ENCODE data around the gene EIF2B5.
"Not testable (repeated sequence)": the region's sequence is repeated elsewhere in the genome, so short reads cannot be mapped to it uniquely, and the experiment has no call there.

Gene EIF2B5

DNA sequence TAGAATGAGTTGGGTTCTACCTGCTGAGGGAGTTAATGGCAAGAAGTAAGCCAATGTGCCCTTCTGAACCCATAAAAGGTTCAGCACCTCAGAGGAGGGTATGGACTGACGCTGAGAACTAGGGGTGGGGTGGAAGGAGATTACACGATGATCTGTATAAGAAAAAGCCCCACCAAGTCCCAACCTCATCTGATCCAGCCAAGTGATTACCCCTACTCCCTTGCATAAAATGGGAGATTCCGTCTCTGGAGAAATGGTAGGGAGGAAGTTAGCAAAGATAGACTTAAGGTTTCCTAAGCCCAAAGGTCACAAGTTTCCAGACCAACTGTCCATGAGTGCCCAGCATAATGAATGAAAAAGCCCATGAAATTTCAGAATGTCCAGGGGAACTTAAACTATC, 12.9 kb downstream of the EIF2B5 start:
- DNase-seq (ENCODE audit: low spot score), result no peak

DNA sequence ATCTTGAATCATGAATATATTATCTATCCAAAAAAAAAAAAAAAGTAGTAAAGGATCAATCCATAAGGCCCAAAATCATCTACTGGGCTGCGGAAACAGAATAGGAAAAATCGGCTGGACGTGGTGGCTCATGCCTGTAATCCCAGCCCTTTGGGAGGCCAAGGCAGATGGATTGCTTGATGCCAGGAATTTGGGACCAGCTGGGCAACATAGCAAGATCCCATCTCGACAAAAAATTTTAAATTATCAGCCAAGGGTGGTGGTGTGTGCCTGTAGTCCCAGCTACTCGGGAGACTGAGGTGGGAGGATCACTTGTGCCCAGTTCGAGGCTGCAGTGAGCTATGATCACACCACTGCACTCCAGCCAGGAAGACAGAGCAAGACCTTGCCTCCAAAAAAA, 14.0 kb downstream of the EIF2B5 start:
- no peak for DNase-seq (ENCODE audit: low spot score)

DNA sequence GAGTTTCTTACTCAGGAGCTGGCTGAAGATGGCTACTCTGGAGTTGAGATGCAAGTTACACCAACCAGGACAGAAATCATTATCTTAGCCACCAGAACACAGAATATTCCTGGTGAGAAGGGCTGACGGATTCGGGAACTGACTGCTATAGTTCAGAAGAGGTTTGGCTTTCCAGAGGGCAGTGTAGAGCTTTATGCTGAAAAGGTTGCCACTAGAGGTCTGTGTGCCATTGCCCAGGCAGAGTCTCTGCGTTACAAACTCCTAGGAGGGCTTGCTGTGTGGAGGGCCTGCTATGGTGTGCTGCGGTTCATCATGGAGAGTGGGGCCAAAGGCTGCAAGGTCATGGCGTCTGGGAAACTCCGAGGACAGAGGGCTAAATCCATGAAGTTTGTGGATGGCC, 14.6 kb downstream of the EIF2B5 start:
- DNase-seq (ENCODE audit: low spot score), result not testable (repeated sequence)

DNA sequence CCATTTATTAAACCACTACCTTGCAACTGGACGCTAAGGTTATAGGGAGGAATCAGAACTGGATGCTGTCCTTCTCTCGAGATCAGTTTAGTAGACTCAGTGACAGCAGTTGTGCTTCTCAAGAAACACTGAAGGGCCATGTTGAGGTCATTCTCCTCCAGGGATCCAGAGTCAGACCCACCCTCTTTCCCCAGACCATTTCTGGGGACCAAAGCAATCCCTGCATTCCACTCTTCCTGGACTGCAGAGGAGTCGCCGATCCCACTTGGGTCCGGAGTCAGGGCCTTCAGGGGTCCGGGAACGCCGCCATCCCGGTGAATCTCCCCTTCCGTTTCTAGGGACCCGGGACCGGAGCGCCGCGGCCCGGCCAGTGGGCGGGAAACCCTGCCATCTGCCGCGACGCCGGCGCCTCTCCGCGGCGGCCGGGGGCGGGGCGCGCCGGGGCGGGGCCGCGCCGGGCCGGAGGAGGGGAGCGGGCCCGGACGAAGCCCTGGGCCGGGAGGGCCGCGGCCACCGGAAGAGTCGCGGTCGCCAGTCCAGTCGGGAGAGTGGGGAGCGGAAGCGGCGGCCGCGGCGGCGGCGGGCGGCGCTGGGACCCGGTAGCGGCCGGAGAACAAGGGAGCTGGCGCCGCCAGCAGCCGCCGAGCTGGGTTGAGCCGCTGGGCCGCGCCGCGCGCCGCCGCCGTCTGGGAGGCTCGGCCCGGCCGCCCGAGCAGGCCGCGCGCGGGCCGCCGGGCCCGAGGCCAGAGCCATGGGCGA, 19.9 kb downstream of the EIF2B5 start, which contains the start of gene DVL3:
DVL3 (plus strand) TSS at position 493 of the 759 bp plus-strand sequence; CDS start at position 752, 259 bp downstream.
- peak; percentile 31 for DNase-seq (ENCODE audit: low spot score)

DNA sequence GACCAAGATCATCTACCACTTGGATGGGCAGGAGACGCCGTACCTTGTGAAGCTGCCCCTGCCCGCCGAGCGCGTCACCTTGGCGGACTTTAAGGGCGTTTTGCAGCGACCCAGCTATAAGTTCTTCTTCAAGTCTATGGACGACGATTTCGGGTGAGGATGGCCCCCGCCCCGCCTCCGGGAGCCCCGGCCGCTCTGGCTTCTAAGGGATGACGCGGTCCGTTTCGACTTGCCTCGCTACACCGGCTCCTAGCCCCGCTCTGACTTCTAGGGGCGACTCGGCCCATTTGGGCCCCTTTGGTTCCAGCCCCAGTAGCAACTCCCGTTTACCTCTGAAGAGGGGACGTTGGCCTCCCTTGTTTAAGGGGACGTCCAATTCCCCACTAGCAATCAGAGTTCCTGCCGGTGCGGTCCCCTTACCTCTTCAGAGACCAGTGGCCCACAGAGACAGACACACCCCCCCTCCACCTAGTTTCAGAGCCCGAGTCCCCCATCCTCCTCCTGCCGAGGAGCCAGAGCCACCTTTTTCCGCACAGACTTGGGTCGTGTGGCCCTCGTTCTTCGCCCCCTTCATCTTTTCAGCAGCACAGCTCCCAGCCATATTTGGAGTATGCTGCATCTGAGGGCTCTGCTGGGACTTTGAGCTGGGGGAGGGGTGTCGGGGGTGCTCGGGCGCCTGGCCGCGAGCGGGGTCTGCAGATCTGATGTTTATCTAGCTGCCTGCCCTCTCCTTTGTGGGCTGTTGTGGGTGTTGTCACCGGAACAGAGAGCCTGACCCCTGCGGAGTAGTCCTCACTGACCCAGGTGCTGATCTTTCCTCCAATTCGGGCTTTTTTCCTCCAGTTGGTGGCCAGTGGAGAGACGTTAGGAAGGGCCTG, 20.7 kb downstream of the EIF2B5 start:
- DNase-seq (ENCODE audit: low spot score), result peak; percentile 35

DNA sequence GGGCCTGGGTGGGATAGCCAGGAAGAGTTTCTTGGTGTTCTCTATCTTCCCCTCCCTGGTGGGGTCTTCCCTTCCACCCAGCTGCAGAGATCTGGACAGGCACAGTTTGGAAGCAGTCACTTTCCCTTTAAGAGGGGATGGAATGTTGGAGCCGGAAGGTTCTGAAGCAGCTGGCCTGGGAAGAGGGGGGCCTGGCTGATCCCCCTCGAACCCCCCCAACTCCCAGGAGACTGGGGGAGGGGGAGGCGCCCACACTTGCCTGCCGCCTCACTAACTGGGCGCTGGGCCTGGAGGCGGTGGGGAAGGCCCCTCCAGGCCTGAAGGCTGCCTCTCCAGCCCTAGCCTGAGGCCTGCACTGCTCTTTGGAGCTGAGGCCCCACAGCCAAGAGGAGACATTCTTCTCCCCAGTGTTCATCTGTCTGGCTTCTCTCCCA, 21.4 kb downstream of the EIF2B5 start:
- DNase-seq (ENCODE audit: low spot score), result no peak

DNA sequence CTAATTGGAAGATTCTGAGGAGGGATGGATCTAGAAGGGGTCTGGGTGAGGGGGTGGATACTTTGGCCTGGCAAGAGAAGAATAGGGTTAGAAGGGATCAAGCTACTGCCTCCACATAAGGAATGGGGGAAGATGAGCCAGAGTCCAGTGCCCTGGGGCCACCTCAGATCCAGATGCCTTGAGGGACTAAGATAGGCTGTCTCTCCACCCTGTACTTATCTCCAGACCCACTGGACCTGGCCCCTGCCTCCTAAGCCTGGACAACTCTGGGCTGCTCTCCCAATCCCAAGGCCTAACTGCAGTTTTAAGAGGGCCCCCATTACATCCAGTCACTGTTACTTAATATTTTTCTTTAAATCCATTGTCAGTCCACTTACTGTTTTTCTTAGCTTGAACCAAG, 22.0 kb downstream of the EIF2B5 start:
- DNase-seq (ENCODE audit: low spot score), result no peak

DNA sequence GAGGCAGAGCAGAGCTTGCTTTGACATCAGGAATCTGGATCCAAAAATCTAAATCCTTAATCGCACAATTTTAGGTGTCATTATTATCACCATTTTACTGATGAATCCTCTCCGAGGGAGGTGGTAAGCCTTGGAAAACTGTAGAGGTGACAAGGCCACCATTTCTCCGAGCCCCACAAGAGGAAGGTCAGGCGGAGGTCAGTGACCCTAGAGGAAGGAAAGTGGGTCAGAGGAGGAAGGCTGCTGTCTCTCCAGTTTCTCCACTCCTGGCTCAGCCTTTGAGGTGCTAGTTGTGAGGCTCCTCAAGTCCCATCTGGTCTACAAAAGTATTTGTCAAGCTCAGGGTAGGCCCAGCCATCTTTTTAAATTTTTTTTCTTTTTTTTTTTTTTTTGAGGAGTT, 23.2 kb downstream of the EIF2B5 start:
- DNase-seq (ENCODE audit: low spot score), result no peak

DNA sequence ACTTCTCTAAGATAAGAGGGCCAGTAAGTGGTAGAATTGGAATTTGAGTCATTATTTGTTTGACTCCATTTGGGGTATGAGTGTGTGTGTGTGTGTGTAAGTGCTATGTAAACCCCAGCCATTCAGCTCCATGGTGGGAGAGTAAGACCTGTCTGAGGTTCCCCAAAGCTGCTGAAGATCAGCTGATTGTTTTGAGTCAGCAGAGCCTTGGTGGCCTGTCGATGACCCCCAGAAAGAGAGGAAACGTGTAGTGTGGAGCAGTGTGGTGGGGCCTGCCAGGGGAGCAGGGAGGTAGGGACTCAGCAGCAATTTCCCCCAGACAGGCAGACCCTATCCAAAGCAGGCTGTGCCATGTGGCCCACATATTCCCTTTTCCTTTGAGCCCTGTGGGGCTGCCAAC, 25.3 kb downstream of the EIF2B5 start:
- no peak for DNase-seq (ENCODE audit: low spot score)

DNA sequence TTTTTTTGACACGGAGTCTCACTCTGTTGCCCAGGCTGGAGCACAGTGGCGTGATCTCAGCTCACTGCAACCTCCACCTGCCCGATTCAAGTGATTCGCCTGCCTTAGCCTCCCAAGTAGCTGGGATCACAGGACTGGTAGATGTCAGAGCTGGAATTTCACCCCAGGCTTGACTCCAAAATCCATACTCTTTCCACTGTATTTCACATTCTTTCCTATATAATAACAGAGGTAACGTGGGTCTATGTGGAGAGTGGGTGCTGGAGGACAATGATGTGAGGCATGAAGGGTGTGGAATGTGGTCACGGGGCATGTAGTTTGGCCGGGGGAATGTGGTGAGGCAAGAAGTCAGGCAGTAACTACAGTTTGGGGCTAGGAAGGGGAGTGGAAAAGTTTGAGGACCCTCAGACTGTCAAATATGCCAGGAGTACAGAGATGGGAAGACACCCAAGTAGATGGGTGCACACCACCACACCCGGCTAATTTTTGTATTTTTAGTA, 27.5 kb downstream of the EIF2B5 start:
- not testable (repeated sequence) for DNase-seq (ENCODE audit: low spot score)

DNA sequence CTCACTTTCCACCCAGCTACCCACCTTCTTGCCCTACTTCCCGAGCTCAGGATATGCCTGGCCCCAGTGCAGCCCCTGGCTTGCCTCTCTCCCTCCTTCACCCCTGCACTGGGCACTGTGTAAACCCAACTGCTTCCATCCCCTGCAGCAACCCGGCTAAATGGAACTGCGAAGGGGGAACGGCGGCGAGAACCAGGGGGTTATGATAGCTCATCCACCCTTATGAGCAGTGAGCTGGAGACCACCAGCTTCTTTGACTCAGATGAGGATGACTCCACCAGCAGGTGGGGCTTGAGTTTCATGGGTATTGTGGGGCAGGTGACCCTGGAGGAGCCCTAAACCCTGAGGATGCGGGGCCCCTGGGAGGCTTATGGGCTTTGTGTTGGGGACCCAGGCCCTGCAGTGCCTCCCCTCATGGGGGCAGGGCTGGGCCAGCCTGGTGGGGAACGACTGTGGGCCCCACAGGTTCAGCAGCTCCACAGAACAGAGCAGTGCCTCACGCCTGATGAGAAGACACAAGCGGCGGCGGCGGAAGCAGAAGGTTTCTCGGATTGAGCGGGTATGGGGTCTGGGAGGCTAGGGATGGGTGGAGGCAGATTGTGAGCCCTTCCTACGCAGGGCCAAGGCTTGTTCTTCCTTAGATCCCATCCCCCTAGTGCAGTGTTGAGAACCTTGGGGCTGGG, 29.6 kb downstream of the EIF2B5 start:
- DNase-seq (ENCODE audit: low spot score), result no peak

DNA sequence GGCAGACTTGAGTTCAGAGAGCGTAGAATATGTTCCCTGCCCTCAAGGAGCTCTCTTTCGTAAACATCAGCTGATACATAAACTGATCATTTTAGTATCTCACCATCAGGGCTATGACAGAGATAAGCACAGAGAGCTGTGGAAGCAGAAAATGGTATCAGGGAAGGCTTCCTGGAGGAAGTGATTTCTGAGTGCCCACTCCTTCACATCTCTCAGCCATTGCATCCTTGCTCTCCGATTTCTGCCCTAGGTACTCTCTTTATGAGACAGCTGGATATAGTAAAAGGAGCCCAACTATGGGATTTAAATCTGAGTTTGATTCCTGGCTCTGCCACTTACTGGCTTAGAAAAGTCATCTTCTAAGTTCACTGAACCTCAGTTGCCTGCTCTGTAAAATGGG, 30.4 kb downstream of the EIF2B5 start:
- no peak for DNase-seq (ENCODE audit: low spot score)

DNA sequence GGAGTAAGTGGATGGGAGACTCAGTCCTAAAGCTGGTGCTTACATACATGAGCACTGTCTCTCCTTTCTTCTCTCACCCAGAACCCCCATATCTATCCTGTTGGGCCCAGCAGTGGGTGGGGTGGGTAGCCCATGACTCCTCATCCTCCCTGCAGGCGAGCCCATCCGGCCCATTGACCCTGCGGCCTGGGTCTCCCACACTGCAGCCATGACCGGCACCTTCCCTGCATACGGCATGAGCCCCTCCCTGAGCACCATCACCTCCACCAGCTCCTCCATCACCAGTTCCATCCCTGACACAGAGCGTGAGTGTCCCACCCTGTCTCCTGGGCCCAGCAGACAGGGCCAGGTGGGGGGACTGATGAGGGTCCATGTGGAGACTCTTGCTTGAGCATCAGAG, 31.5 kb downstream of the EIF2B5 start:
- no peak for DNase-seq (ENCODE audit: low spot score)

DNA sequence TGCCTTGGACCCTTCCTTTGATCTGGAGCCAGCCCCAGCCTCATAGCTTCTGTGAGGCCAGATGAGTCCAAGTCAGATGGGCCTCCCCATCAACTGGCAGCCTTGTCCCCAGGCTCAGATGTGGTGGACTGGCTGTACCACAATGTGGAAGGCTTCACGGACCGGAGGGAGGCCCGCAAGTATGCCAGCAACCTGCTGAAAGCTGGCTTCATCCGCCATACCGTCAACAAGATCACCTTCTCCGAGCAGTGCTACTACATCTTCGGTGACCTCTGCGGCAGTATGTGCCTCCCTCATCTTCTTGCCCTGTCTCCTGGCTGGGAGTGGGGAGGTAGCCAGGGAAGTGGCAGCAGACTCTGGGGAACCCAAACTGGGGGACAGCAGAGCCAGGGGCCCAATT, 32.6 kb downstream of the EIF2B5 start:
- no peak for DNase-seq (ENCODE audit: low spot score)

DNA sequence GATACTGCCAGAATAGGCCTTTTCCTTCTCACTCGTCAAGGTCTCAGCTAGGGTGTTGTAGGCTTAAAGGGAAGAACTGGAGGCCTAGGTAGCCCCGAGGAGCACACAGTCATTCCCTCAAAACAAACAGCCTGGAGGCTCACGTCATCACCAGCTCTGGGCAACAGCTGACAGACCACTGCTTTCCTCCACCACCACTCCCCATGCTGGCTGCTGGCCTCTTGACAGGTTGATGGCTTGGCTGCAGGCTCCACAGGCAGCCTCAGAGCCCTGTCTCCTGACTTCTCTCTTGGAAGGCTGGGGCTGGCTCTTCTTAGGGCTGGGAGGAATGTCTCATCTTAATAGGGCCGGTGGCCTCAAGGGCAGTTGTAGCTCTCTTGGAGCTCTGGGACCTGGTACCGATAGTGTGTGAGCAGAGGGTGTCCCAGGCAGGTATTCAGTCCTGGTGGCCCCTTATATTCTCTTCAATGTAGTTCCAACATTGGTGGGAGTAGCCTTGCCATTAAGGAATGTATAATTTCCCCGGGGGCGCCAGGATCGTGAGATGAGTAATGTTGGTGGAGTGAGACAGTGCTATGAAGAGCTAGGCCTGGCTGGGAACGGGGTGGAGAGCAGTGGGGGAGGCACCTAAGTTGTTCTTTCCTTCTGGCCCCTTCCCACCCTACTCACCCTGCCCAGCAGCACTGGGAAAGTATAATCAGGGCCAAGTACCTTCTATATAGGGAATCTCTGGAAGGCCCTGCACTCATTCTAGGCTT, 33.4 kb downstream of the EIF2B5 start:
- DNase-seq (ENCODE audit: low spot score), result no peak

DNA sequence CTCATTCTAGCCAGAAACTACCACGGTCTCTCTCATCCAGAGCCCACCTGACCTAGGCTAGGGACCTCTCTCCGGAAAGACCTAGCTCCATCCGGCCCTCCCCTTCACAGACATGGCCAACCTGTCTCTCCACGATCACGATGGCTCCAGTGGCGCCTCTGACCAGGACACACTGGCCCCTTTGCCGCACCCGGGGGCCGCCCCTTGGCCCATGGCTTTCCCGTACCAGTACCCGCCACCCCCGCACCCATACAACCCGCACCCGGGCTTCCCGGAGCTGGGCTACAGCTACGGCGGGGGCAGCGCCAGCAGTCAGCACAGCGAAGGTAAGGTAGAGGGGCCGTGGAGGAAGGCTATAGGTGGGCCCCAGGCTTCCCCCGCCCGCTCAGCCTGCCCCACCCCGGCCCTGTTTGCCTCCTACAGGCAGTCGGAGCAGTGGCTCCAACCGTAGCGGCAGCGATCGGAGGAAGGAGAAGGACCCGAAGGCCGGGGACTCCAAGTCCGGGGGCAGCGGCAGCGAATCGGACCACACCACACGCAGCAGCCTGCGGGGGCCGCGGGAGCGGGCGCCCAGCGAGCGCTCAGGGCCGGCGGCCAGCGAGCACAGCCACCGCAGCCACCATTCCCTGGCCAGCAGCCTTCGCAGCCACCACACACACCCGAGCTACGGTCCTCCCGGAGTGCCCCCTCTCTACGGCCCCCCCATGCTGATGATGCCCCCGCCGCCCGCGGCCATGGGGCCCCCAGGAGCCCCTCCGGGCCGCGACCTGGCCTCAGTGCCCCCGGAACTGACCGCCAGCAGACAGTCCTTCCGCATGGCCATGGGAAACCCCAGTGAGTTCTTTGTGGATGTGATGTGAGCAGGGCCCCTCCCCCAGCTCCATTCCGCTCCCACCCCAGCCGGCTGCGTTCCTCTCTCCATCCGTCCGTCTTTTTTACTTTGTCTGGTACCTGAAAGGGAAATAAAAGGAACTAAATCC, 35.0 kb downstream of the EIF2B5 start:
- no peak for DNase-seq (ENCODE audit: low spot score)

DNA sequence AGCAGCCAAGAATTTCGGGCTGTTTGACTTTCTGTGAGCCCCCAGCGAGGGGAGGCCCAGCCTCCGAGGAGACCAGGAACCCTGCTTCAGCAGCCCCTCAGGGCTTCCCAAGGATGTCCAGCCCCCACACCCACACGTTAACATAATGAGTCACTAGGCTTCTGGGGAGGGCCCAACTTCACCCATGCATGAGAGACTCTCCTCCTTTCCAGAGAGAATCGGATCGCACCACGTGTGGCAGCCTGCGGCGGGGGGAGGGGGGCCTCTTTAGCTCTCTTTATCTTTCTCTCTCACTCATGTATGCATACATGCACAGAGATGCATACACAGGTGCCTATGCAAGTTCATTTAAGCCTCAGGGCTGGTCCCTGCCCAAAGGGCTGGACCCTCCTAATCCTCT, 36.4 kb downstream of the EIF2B5 start:
- DNase-seq (ENCODE audit: low spot score), result no peak

DNA sequence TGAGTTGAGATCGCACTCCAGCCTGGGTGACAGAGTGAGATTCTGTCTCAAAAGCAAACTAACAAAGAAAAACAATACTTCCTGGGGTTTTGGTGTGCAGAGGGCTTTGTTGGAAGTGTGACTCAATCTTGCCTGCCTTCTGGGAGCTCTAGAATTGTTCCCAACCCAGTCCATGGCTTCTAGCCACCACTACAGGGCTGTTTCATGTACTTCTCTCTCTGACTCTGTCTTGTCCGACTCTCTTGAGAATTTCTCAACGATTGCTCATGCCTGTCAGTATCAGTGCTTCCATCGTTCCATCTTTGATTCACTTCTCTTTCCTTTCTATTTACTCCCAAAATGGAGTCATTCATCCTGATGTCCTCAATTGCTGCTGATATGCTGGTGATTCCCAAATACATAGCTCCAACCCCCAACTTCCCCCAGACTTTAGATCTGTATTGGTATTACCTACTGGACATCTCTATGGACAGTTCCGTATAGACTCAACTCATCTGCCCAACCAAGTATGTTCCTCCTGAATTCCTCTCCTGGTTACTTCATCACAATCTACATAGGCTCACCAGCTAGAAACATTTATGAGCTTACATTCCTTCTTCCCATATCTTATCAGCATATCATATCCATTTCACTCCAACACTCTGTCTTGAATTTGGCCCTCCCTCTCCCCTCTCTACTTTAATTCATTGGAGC, 37.7 kb downstream of the EIF2B5 start:
- no peak for DNase-seq (ENCODE audit: low spot score)

DNA sequence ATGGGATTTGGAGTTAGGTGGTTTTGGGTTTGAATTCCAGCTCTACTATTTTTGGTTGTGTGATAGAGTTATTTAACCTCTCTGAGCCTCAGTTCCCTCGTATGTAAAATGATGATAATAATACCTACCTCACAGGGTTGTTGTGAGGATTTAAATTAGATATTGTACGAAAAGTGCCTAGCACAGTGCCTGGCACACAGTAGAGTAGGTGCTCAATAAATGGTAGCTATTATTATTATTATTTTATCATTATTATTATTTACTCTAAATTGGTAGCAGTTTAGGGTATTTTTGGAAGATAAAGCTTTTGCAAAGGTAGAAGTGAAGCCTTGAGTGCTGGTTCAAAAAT, 38.2 kb downstream of the EIF2B5 start:
- DNase-seq (ENCODE audit: low spot score), result no peak

DNA sequence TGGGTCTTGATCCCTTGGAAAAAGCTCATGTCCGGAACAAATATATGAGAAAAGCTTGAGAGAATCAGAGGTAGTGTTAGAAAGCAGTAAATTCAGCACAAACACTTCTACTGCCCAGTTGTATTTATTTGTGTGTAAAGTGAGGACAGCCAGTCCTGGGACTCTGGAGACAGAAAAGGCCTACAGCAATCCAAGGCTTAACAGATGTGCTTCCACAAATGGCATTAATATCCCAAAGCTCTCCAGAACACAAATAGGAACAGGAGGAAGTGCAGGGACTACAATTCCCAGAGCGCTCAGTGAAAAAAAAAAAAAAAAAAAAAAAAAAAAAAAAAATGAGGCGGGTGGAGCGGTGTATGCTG, 39.1 kb downstream of the EIF2B5 start:
- DNase-seq (ENCODE audit: low spot score), result no peak
